Body of pancreas (tissue), 4 donors: ENCODE results near the gene CDKN2AIP. TPM values are rescaled to one million over a fixed set of nuclear protein-coding genes. Genes with fewer than 3 reads are reported as not detected.

Experiments used
- ATAC-seq: fragments of 150-250 bp; one replicate; pipeline ENCODE4 v1.9.1; 2016
- DNase-seq, 4 donors: peaks; one replicate each; pipeline ENCODE4 v3.0.0-alpha.2; 2019
- H3K27ac ChIP-seq, 4 donors: fragments of 200-600 bp; sonication (generic); 1 replicate in 3 of 4; 2 replicates in 1 of 4; pipeline versions ENCODE4 v1.5.1 to v1.6.1; 2016 to 2019; ENCODE audit warnings: mild to moderate bottlenecking in 1 of 4, mixed read lengths in 1 of 4, moderate library complexity in 1 of 4
- H3K27me3 ChIP-seq, 2 donors: fragments of 200-600 bp; sonication (generic); one replicate each; pipeline ENCODE4 v1.6.0; 2016; ENCODE audit warnings: mild to moderate bottlenecking in 1 of 2
- H3K36me3 ChIP-seq, 2 donors: fragments of 200-600 bp; sonication (generic); replicated peaks in 1 of 2; 2 replicates each; pipeline ENCODE4 v1.5.1; 2016; ENCODE audit warnings: low read depth in 2 of 2; ENCODE audit not compliant: insufficient read depth in 1 of 2
- H3K4me1 ChIP-seq: fragments of 200-600 bp; sonication (generic); one replicate; pipeline ENCODE4 v1.6.0; 2016
- H3K4me3 ChIP-seq, 2 donors: fragments of 200-600 bp; sonication (generic); 1 replicate in 1 of 2; 2 replicates in 1 of 2; pipeline ENCODE4 v1.5.1; 2016 to 2019
- H3K9me3 ChIP-seq, 3 donors: fragments of 200-600 bp; sonication (generic); 1 replicate in 2 of 3; 2 replicates in 1 of 3; pipeline ENCODE4 v1.5.1; 2016
- CTCF ChIP-seq, 7 experiments: fragments of 450-650 bp in 4 of 7; fragments of 200-600 bp in 3 of 7; sonication (generic) in 3 of 7; IDR thresholded peaks; one replicate each; pipeline ENCODE4 v1.5.1; 2016 to 2019; ENCODE audit warnings: antibody characterized with exemption in 7 of 7
- POLR2A ChIP-seq, 3 donors: fragments of 450-650 bp; IDR thresholded peaks; one replicate each; pipeline ENCODE4 v1.6.1; 2016; ENCODE audit warnings: antibody characterized with exemption in 3 of 3, mild to moderate bottlenecking in 2 of 3
- WGBS, 2 donors: methylation state at CpG; one replicate each; pipeline ENCODE4 v1.1.5; 2017; 5-methylcytosine and 5-hydroxymethylcytosine counted together
- intact Hi-C: fragments of 100-400 bp; cut with DNase I; formaldehyde crosslinking; loops from one replicate; pipeline ENCODE4 v1.15.1; 2023
- total RNA-seq, 2 donors: library from RNA; depleted of rRNA; stranded (reverse); fragments of >200 nt; gene quantifications; one replicate each; pipeline ENCODE4 v1.1.0, GENCODE V29; 2016

Gene CDKN2AIP
- total RNA-seq, 2 donors from 2014 or later = 10.9 to 20.4 TPM

GRCh38 chr4:183483997-183484396 lies 39.6 kb downstream of the CDKN2AIP start:
- 90 to 93% methylated on average over 7 of the region's 7 CpGs for WGBS, 2 donors
- Histone ChIP-seq H3K9me3 (no peaks in the 10 kb centered on the region), H3K36me3 (no peaks in the 10 kb centered on the region), H3K27me3 (no peaks in the 10 kb centered on the region), H3K27ac (no peak overlapping the region), H3K4me3 (no peak overlapping the region), H3K4me1 (no peaks in the 10 kb centered on the region)
- ATAC-seq (no peak), DNase-seq (no peak)
- intact Hi-C loops = no loop called here
- no peak for TF ChIP-seq CTCF (IDR thresholded peaks at IDR 0.05)
- TF ChIP-seq POLR2A (IDR thresholded peaks at IDR 0.05) = no peak

GRCh38 chr4:183485411-183486160 lies 41.1 kb downstream of the CDKN2AIP start:
- no peak for TF ChIP-seq POLR2A (IDR thresholded peaks at IDR 0.05)
- no peak for TF ChIP-seq CTCF (IDR thresholded peaks at IDR 0.05)

GRCh38 chr4:183492791-183493222 lies 48.4 kb downstream of the CDKN2AIP start:
- no peak for DNase-seq
- no peak for TF ChIP-seq CTCF (IDR thresholded peaks at IDR 0.05)
- TF ChIP-seq POLR2A (IDR thresholded peaks at IDR 0.05) = no peak
- intact Hi-C loops = no loop called here
- Histone ChIP-seq H3K4me1 (no peaks in the 10 kb centered on the region), H3K27me3 (no peaks in the 10 kb centered on the region), H3K9me3 (no peaks in the 10 kb centered on the region), H3K36me3 (peaks cover 0 to 2% of the 10 kb centered on the region in 2 donors), H3K27ac (no peak overlapping the region), H3K4me3 (no peak overlapping the region)
- 80 to 97% methylated on average over 3 of the region's 3 CpGs for WGBS, 2 donors
- ATAC-seq = no peak

More at GRCh38 chr4:183485411-183486160, 41.1 kb downstream of the CDKN2AIP start:
- Histone ChIP-seq H3K4me1 (no peaks in the 10 kb centered on the region), H3K9me3 (no peaks in the 10 kb centered on the region), H3K4me3 (no peak overlapping the region), H3K36me3 (no peaks in the 10 kb centered on the region), H3K27ac (no peak overlapping the region), H3K27me3 (no peaks in the 10 kb centered on the region)
- no peak for ATAC-seq
- DNase-seq = no peak
- intact Hi-C loops = no loop called here
- WGBS, 2 donors = 86 to 87% methylated on average over 11 of the region's 11 CpGs

- no peak for ATAC-seq
- H3K27me3 ChIP-seq = no peaks in the 10 kb centered on the region
- 56 to 57% methylated on average over 3 of the region's 3 CpGs for WGBS, 2 donors
Measured at GRCh38 chr4:183493246-183493645, 48.8 kb downstream of the CDKN2AIP start.

More at GRCh38 chr4:183493246-183493645, 48.8 kb downstream of the CDKN2AIP start:
- Histone ChIP-seq H3K9me3 (no peaks in the 10 kb centered on the region), H3K36me3 (peaks cover 0 to 2% of the 10 kb centered on the region in 2 donors), H3K4me3 (no peak overlapping the region), H3K4me1 (no peaks in the 10 kb centered on the region), H3K27ac (no peak overlapping the region)
- DNase-seq = no peak
- intact Hi-C loops = no loop called here
- TF ChIP-seq POLR2A (IDR thresholded peaks at IDR 0.05) (no peak), CTCF (IDR thresholded peaks at IDR 0.05) (no peak)
